ENCODE measurements around the gene SURF4. TPM values are rescaled to one million over a fixed set of nuclear protein-coding genes. Genes with fewer than 3 reads are reported as not detected.

Gene SURF4
- polyA plus RNA-seq, 1 experiment, result 296 TPM

GRCh38 chr9:133385452-133385851 is 9.6 kb upstream of the SURF4 start:
- Histone ChIP-seq H3K9me3 (ENCODE audit: control insufficient read depth, insufficient read depth, low read length) (no peaks in the 10 kb centered on the region), H3K4me3 (ENCODE audit: low read depth, low read length) (no peak overlapping the region), H3K27me3 (ENCODE audit: control insufficient read depth, insufficient read depth, low read length) (peaks cover 3% of the 10 kb centered on the region), H3K27ac (ENCODE audit: low read depth, low read length) (no peak overlapping the region)
- POLR2A ChIA-PET, result interaction anchor here (0.9 kb wide), 1 partner anchor 10 kb away, joined by 3 read pairs; no protein-coding TSS in a partner anchor
- DNase-seq (ENCODE audit: low read depth, low spot score), result no peak
- CTCF ChIA-PET, result no interaction called here
- TF ChIP-seq, protein P1, sequence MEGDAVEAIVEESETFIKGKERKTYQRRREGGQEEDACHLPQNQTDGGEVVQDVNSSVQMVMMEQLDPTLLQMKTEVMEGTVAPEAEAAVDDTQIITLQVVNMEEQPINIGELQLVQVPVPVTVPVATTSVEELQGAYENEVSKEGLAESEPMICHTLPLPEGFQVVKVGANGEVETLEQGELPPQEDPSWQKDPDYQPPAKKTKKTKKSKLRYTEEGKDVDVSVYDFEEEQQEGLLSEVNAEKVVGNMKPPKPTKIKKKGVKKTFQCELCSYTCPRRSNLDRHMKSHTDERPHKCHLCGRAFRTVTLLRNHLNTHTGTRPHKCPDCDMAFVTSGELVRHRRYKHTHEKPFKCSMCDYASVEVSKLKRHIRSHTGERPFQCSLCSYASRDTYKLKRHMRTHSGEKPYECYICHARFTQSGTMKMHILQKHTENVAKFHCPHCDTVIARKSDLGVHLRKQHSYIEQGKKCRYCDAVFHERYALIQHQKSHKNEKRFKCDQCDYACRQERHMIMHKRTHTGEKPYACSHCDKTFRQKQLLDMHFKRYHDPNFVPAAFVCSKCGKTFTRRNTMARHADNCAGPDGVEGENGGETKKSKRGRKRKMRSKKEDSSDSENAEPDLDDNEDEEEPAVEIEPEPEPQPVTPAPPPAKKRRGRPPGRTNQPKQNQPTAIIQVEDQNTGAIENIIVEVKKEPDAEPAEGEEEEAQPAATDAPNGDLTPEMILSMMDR (IDR thresholded peaks at IDR 0.05; ENCODE audit: low read depth, low read length), result no peak

- H3K27ac ChIP-seq (ENCODE audit: low read depth, low read length), result no peak overlapping the region
- no peak overlapping the region for H3K4me3 ChIP-seq (ENCODE audit: low read depth, low read length)
- peaks cover 3% of the 10 kb centered on the region for H3K27me3 ChIP-seq (ENCODE audit: control insufficient read depth, insufficient read depth, low read length)
- no peaks in the 10 kb centered on the region for H3K9me3 ChIP-seq (ENCODE audit: control insufficient read depth, insufficient read depth, low read length)
- POLR2A ChIA-PET, result no interaction called here
- no peak for DNase-seq (ENCODE audit: low read depth, low spot score)
- CTCF ChIA-PET, result no interaction called here
- TF ChIP-seq, protein P1 (IDR thresholded peaks at IDR 0.05; ENCODE audit: low read depth, low read length), result no peak
These were observed 9.0 kb upstream of the SURF4 start for GRCh38 chr9:133384736-133385321.

DNA sequence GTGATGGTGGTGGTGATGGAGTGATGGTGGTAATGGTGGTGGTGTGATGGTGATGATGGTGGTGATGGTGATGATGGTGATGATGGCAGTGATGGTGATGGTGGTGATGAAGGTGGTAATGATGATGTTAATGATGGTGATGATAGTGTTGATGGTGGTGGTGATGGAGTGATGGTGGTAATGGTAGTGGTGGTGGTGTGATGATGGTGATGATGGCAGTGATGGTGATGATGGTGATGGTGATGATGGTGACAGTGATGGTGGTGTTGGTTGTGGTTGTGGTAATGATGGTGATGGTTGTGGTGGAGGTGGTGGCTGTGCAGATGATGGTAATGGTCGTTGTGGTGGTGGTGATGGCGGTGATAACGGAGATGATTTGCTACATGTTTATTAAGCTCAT is 7.6 kb upstream of the SURF4 start:
- TF ChIP-seq, protein P1 (IDR thresholded peaks at IDR 0.05; ENCODE audit: low read depth, low read length), result no peak
- no peaks in the 10 kb centered on the region for H3K27me3 ChIP-seq (ENCODE audit: control insufficient read depth, insufficient read depth, low read length)
- POLR2A ChIA-PET, result no interaction called here
- peaks cover under 1% of the 10 kb centered on the region; the same call in 1 of the 2 replicates for H3K9me3 ChIP-seq (ENCODE audit: control insufficient read depth, insufficient read depth, low read length)
- no peak overlapping the region for H3K27ac ChIP-seq (ENCODE audit: low read depth, low read length)
- no peak overlapping the region for H3K4me3 ChIP-seq (ENCODE audit: low read depth, low read length)
- CTCF ChIA-PET, result no interaction called here
- DNase-seq (ENCODE audit: low read depth, low spot score), result no peak

- Histone ChIP-seq H3K27me3 (ENCODE audit: control insufficient read depth, insufficient read depth, low read length) (no peaks in the 10 kb centered on the region), H3K4me3 (ENCODE audit: low read depth, low read length) (no peak overlapping the region), H3K9me3 (ENCODE audit: control insufficient read depth, insufficient read depth, low read length) (peaks cover 6% of the 10 kb centered on the region; the same call in 1 of the 2 replicates), H3K27ac (ENCODE audit: low read depth, low read length) (no peak overlapping the region)
- TF ChIP-seq, protein P1 (IDR thresholded peaks at IDR 0.05; ENCODE audit: low read depth, low read length), result no peak
- POLR2A ChIA-PET, result no interaction called here
- CTCF ChIA-PET, result no interaction called here
- no peak for DNase-seq (ENCODE audit: low read depth, low spot score)
These were observed 6.8 kb upstream of the SURF4 start for GRCh38 chr9:133382507-133383141.

DNA sequence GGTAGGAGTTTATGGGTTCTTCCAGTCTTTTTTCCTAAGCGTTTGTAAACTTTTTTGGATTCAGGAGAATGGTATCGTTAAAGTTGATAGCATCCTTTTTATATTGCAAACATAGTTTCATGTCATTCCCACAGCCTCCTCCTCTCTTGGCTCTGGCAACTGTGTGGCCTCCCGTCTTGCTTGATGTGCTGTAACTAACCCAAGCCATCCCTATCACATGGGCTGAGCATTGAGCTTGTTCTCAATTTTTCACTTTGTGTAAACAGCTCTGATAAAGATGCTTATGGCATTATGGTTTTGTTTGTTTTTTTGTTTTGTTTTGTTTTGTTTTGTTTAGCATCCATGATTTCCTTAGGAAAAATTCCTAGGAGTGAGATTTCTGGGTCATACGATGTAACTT is 4.9 kb upstream of the SURF4 start:
- ChIA-PET POLR2A (interaction anchor here (0.7 kb wide), 1 partner anchor 19 kb away, joined by 3 read pairs; no protein-coding TSS in a partner anchor), CTCF (no interaction called here)
- Histone ChIP-seq H3K4me3 (ENCODE audit: low read depth, low read length) (no peak overlapping the region), H3K27me3 (ENCODE audit: control insufficient read depth, insufficient read depth, low read length) (no peaks in the 10 kb centered on the region), H3K9me3 (ENCODE audit: control insufficient read depth, insufficient read depth, low read length) (peaks cover 6% of the 10 kb centered on the region), H3K27ac (ENCODE audit: low read depth, low read length) (no peak overlapping the region)
- TF ChIP-seq, protein P1 (IDR thresholded peaks at IDR 0.05; ENCODE audit: low read depth, low read length), result no peak
- DNase-seq (ENCODE audit: low read depth, low spot score), result no peak
